ENCODE results near the gene FAM114A1.

GRCh38 chr4:38831653-38832052 lies 36.0 kb upstream of the FAM114A1 start:
- TF ChIP-seq CTCF (IDR thresholded peaks at IDR 0.05; ENCODE audit: low read depth, low read length, poor library complexity, severe bottlenecking) = no peak
- no peak for TF ChIP-seq EZH2phosphoT487 (IDR thresholded peaks at IDR 0.05; ENCODE audit: borderline replicate concordance, low read length)

Data from DOHH2 (cell line).